DMS114 treated with DMSO at 0.1 percent for 48 hours (cell line): ENCODE measurements around the gene PF4V1.

Experiments used
- DNase-seq: peaks from one replicate; lab custom pipeline; 2025; ENCODE audit not compliant: unreplicated experiment; lab: John Stamatoyannopoulos, UW

Gene PF4V1, protein sequence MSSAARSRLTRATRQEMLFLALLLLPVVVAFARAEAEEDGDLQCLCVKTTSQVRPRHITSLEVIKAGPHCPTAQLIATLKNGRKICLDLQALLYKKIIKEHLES

DNA sequence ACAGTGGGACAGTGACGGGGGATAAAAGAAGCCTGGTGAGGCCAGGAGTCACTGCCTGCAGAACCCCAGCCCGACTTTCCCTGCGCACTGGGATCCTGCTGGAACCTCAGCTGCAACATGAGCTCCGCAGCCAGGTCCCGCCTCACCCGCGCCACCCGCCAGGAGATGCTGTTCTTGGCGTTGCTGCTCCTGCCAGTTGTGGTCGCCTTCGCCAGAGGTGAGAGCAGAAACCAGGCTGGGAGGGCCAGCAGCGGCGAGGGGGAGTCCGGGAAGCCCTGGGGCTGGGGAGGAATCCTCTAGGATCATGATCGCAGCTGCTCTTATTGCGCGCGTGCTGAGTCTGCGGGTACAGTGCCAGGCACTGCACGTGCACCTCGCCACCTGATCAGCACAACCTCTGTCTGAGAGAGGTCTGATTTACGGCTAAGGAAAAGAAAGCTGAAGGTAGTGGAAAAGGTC is at the start of gene PF4V1:
TSS of gene PF4V1 (plus strand) at position 51 of the 459 bp plus-strand sequence. CDS start at position 118, 67 bp downstream.
- DNase-seq: no peak

DNA sequence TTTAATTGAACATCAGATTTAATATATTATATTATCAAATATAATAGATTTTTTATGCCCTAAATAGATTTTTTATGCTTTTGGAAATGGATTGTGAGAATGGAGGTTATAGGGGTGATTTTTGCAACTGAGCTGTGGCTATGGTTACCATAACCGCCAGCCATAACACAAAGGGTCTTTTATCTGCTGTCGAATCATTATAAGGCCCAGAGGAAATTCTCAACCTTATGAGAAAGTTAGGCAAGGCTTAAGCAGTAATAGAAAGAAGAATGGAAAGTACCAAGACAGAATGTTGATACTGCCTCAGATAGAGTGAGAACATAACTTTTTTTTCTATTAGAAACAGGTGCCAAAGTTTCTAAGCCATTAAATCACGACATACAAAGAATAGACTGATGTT is 42.9 kb upstream of the PF4V1 start:
- no peak for DNase-seq

DNA sequence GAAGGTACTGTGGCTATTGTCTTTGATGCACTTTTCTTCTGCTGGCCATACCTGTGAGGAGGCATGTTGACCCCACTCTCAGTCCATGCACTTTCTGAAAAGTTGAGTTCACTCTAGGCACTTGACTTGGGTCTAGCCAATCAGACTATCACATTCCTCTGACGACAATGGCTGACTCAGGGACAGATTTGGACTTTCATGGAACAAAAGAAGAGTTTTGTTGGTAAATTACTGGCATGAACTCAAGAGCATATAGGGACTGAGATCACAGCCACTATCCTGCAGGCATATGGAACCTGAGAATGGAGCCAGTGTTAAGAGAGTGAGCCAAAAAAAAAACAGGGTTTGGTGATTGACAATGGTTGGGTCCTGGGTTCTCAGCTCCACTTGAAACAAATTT is 41.3 kb upstream of the PF4V1 start:
- no peak for DNase-seq

DNA sequence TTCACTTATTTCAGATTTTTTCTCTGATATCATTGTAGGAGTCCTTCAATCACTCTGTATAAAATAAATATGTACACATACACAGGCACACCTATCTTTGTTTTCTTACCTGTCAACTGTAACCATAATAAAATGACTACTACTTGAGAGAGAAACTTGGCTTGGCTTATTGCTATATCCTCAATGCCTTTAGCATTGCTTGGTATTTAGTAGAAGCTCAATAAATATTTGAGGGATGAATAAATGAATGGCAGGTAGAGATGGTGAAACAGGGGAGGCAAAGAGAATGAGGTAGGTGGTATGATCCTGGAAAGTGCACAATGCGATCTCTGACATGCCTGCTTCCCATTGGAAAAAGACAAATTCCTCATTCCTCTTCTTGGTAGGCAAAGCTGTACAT is 38.4 kb upstream of the PF4V1 start:
- no peak for DNase-seq

DNA sequence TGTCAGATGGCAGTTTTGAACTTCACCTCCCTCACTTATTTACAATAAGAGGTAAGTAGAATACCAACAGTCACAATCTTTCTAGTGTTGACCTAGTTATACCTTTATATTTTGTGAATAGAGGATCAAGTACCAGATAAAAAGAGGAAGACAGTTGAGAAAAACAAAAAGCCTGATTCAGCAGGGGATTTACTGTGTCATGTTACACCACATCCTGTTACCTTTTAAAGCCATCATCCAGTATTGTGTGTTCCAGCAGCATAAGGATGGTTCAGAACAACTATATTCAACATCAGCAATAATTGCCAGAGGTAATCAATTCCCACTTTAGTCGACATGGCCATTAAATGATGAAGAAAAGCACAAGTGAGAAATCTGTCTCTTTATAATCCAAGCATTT is 38.0 kb upstream of the PF4V1 start:
- no peak for DNase-seq

DNA sequence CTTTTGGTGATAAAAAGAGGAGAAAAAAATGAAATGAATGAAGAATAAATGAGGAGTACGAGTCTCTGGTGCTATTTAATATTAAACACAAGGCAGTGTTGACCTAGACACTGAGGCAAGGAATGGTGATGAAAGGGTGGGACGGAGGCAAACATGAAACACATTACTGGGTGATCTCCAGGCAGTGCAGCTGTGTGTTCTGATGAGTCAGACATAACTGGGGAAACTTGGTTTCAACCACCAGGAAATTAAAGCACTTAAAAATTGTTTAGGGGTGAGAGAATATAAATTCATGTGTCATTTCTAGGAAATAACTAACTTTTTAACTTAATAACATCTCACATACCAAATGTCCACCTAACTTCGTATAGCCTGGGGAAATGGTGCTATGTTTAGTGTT is 36.3 kb upstream of the PF4V1 start:
- no peak for DNase-seq

DNA sequence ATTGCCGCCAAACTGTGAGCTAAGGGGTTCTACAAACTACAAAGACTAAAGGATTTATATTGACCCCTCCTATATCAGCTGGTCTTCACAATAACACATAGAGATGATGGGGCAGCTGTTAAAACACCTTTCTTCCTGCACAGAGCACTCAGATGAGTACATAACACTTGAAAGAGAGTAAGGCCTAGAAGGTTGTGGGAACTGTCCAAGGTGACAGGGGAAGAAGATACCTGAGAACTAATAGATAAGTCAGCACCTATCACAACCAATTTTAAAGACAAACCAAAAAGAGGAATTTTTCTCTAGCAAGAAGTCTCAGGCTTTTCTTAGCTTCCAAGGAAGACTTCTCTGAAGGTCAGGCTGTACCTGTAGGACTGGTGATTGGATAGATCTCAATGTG is 35.8 kb upstream of the PF4V1 start:
- no peak for DNase-seq

DNA sequence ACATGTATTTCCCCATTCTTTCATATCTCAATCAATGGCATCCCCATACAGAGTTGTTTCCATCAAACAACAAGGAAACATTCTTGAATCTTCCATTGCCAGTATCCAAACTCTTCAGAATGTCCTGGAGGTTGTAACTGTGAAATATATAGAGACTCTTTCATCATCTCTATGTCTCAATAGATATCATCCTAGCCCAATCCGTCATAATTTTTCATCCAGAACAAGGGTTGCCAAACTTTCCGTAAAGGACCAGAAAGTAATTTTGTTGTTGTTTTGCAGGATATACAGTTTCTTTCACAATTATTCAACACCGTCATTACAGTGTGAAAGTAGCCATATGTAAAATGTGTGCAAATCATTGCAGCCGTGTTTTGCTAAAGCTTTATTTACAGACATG is 31.8 kb upstream of the PF4V1 start:
- no peak for DNase-seq

DNA sequence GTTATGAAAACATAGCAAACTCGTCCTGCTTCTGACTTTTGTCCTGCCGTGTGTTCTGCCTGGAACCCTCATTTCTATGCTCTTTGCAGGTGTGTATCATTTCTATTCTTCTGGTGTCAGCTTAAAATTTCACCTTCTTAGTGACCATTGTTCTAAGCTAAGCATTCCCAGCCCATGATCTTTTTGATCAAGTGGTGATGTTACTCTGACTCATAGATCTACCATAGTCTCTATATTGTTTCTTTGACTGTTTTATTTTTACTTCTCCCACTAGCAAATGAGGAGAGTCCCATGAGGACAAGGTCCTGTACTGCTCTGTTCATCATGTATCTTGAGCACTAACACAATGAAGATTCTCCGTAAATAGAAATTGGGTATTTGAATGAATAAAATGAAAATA is 30.7 kb upstream of the PF4V1 start:
- DNase-seq: no peak

DNA sequence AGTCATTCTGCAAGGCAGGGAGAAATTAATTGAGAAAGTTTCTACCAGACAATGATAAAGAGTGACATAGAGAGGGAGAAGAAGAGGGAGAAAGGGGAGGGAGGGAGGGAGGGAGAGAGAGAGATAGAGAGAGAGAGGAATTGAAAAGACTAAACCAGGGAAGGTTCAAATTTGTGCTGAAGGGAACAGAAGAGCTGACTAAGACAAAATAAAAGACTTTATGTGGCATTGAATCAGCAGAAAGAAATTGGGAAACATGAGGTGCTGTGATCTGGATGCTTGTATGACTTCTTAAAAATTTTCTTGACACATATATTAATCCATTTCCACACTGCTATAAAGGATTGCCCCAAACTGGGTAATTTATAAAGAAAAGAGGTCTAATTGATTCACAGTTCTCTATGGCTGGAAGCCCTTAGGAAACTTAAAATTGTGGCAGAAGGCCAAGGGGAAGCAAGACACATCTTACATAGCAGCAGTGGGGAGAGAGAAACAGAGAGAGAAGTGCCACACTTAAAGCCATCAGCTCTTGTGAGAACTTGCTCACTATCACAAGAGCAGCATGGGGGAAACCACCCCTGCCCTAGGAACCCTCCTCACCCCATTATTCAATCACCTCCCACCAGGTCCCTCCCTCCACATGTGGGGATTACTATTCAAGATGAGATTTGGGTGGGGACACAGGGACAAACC is 30.1 kb upstream of the PF4V1 start:
- no peak for DNase-seq

DNA sequence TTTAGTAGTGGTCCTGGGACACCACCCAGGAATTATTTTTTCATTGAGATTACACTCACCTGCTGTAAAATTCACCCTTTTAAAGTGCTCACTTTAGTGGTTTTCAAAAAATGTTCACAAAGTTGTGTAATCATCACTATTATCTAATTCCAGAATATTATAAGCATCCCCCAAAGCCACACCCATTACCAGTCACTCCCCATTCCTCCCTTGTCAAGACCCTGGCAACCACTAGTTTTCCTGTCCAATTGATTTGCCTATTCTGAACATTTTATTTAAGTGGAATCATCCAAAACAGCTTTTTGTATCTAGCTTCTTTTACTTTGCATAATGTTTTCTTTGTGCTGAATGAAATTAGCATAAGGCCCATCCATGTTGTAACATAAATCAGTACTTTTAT is 29.3 kb upstream of the PF4V1 start:
- DNase-seq: no peak

DNA sequence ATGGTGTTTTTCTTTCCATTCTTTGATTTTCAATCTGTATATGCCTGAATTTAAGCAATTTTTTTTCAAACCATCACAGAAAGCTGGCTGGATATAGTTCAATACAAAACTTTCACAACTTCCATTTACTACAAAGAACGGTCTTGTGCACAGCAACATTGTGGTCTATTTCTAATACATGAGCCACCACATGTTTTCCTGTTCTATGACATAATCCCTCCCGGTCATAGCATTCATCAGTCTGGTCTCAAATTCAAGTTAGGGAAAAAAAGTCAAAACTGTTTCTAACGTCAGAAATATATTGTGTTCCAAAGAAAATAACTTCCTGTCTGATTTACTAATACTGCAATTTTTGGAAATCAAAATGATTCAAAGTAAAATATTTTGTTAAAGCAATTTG is 24.1 kb upstream of the PF4V1 start:
- DNase-seq: no peak

DNA sequence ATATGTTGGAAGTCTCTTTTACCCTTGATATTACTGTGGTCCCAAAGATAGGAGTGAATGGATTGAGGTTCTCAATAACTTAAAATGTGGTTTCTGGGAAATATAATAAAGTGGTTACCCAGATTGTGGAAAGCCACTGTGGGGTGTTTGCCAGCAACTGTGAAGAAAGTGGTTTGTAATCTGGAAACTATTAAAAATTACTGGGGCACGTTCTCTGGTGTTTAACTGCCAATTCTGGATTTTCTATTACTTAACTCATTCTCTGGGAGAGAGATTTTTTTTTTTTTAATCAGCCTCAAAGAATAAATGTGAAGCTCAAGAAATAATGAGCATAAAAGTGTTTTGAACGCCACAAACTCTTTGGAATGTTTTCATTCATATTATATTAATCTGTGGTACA is 21.5 kb upstream of the PF4V1 start:
- no peak for DNase-seq

DNA sequence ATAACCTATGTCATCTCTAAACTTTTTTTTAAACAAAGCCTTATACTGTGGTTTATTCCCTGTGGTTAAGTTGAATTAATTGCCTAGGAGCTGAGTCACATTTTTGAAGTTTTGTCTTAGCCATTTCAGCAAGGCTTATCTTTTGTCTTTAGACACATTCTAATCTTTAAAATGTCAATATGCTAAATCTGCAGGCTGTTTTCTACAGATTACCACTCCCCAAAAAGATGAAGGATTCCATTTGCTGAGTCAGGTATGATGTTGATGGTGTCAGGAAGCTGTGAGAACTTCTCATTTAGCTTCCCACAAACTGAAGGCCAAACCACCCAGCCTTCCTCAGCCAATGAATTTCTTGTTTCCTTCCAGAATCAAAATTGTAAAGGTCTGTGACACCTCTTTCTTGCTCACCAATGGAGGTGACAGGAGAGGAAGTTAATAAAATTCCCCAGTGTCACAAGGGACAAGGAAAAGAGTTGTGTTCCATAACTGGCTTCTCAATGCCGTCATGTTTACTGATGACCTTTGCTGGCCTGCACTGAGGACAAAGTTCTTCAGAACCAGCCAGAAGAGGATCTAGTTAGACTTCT is 20.4 kb upstream of the PF4V1 start:
- DNase-seq: no peak

DNA sequence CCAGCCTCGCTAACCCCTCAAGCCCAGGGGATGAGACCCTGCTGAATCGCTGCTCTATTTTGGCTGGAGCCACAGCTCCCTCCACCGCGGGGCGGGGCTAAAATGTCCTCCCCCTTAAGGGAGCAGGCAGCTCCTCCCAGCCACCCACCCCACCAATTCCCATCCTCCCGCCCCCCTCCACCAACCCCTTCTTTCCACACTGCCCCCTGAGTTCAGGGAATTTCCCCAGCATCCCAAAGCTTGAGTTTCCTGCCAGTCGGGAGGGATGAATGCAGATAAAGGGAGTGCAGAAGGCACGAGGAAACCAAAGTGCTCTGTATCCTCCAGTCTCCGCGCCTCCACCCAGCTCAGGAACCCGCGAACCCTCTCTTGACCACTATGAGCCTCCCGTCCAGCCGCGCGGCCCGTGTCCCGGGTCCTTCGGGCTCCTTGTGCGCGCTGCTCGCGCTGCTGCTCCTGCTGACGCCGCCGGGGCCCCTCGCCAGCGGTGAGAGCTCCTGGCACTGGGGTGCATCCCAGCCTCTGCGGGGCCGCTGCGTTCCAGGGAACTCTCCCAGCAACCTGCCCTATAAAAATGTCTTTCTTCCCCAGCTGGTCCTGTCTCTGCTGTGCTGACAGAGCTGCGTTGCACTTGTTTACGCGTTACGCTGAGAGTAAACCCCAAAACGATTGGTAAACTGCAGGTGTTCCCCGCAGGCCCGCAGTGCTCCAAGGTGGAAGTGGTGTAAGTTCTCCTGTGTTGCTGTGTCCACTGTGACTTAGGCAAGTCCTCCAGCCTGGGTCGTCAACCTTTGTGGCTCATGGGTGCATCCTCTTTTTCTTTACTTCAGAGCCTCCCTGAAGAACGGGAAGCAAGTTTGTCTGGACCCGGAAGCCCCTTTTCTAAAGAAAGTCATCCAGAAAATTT is 16.5 kb upstream of the PF4V1 start, which contains the start of gene CXCL6:
TSS of gene CXCL6 (plus strand) at position 306 of the 907 bp plus-strand sequence. CDS start at position 379, 73 bp downstream.
- no peak for DNase-seq

DNA sequence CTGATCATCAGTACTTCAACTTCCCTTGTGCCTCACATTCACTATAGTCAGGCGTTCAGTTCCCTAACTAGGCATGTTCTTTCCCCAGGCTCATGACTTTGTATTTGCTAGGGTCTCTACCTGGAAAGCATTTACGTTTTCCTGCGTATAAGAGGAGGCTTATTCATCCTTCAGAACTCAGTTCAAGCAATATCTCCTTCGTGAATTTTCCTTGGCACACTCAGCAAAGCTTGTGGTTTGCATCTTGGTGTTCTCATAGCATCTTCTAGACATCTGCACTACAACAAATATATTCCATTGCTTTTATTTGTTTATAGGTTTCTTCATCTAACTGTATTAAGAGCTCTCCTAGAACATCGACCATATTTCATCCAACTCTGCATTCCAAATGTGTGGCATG is 14.0 kb upstream of the PF4V1 start:
- DNase-seq: no peak

DNA sequence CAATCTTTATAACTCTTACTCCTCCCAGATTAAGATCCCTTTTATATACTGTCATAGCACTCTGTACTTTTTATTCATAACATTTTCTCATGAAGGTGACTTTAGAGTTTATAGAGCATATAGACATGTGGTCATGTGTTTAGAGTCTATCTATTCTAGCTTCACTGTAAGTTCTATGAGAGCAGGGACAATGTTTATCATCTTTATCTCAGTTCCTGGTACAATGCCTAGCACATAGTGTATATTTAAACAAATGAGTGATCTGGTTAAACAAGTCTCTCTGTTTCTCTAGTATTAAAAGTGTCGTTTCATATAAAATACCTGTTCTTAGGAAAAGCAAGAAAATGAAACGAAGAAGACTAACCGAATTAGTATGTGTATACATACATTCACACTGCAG is 13.4 kb upstream of the PF4V1 start:
- no peak for DNase-seq

DNA sequence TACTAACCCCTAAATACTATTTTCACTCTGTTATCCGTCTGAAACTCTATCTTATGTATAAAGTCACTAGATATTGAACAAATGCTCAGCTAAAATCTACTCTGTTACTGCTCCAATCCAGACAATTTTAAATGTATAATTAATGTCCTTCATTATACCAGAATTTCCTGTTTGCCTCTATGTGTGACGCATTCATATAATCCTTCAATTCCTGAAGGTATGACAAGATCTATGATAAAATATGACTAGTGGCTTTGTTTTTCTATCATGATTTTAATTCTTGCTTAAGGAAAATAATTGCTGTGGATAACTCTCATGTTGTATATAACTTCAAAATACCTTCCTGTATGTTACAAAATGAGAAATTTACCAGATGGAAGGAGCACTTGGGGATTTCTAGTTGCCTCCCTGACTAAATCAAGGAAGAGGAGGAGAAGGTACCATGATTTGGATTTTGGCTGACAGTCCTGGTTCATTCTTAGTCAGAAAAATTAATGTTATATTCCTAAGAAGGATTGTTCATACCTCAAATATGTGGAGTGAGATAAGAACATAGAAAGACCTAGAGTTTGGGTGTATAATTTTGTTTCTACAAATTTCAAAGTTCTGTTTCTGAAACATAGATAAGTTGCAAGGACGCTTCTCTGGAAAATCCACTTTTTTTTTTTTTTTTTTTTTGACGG is 11.7 kb upstream of the PF4V1 start:
- DNase-seq: no peak

DNA sequence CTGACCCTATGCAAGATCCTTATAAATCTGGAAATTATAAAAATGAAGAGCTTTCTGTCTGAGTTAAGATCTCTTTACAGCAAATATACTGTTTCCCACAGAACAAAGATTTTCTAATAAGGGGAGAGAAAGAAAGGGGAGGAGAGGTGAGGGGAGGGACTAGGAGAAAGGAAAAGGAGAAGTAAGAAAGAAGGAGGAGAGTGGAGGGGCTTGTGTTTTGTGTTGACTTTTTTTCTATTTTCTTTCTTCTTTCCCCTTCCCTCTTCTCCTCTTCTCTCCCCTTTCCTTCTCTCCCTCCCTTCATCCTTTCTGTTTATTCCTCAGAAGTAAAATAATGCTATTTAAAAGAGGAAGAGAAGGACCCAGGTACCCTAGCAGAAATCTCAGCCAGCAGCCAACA is 10.4 kb upstream of the PF4V1 start:
- no peak for DNase-seq

DNA sequence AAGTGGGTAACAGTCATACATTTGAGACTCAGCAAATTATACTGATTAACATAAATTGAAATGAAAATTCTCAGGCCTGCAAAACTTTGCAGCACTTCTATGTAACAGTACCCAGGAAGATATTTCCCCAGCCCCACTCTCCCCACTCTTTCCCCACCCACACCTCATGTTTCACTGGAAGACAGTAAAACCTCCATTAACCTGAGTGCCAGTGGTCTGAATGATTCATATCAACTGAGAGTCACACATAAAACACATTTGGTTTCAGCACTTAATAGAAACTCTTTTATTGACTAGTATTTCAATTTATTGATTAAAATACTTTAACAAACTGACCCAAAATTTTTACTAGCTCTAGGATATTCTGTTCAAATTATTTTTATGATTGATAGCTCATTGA is 9.7 kb upstream of the PF4V1 start:
- no peak for DNase-seq

DNA sequence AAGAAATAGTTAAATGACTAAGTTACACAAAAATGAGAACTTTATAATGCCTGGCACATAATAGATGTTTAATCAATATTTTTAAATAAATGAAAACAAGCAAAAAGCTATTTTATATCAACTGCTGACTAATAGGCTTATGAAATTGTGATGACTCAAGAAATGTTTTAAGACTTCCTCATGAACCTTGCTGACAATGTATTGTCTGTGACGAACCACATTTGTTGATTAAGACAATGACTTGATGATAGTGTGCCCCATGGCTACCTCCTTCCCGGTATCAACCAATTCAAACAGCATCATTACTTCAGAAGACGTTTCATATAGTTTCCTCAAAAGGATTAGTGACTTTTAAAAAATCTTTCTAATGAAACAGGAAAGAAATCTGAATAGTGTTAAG is 8.8 kb upstream of the PF4V1 start:
- no peak for DNase-seq
